Measurements from ENCODE around the gene SECISBP2L. TPM values are rescaled to one million over a fixed set of nuclear protein-coding genes. Genes with fewer than 3 reads are reported as not detected.
"Not testable (repeated sequence)": the region's sequence is repeated elsewhere in the genome, so short reads cannot be mapped to it uniquely, and the experiment has no call there.

The SECISBP2L gene
- total and polyA plus RNA-seq, 2 experiments from 2014 or later, result 18.4 to 41.7 TPM

DNA sequence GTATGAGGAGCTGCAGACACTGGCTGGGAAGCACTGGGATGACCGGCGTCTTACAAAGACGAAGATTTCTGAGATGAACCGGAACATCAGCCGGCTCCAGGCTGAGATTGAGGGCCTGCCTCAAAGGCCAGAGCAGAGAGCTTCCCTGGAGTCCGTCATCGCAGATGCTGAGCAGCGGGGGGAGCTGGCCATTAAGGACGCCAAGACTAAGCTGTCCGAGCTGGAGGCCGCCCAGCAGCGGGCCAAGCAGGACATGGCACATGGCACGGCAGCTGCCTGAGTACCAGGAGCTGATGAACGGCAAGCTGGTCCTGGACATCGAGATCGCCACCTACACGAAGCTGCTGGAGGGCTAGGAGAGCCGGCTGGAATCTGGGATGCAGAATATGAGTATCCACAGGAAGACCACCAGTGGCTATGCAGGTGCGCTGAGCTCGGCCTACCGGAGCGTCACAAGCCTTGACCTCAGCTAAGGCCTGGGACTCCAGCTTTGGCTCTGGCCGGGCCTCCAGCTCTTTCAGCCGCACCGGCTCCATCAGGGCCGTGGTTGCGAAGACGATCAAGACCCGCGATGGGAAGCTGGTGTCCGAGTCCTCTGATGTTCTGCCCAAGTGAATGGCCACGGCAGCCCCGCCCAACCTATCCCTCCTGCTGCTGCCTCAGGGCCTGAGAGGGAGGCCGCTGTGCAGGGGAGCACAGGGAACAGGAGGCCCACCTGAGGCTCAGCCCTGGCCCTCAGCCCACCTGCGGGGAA is 73.3 kb downstream of the SECISBP2L start:
- WGBS (ENCODE audit: low lambda C conversion rate, missing lambda C conversion rate), result 91% methylated on average over 32 of the region's 35 CpGs
- H3K79me2 ChIP-seq, result no peaks in the 10 kb centered on the region

DNA sequence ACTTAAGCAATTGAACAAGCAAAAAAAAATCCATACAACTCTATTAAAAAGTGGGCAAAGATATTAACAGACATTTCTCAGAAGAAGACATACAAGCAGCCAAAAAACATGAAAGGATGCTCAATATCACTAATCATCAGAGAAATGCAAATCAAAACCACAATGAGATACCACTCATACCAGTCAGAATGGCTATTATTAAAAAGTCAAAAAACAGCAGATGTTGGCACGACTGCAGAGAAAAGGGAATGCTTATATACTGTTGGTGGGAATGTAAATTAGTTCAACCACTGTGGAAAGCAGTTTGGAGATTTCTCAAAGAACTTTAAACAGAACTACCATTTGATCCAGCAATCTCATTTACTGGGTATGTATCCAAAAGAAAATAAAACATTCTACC is 75.3 kb downstream of the SECISBP2L start:
- H3K27ac ChIP-seq; H3K4me1 ChIP-seq (ENCODE audit: insufficient read depth); H3K9me3 ChIP-seq (ENCODE audit: low read depth); H3K4me2 ChIP-seq; H3K27me3 ChIP-seq; H2AFZ ChIP-seq; DNase-seq (ENCODE audit: low spot score); H4K20me1 ChIP-seq (ENCODE audit: insufficient read depth, poor library complexity, severe bottlenecking); H3K9me2 ChIP-seq (replicated peaks; ENCODE audit: insufficient read depth); H3K36me3 ChIP-seq (replicated peaks; ENCODE audit: insufficient read depth, low read depth); H3K79me2 ChIP-seq; H3K4me3 ChIP-seq: not testable (repeated sequence)
- 91% methylated on average over 1 of the region's 1 CpG for WGBS (ENCODE audit: low lambda C conversion rate, missing lambda C conversion rate)

More for the DNA sequence above, 73.3 kb downstream of the SECISBP2L start:
- Histone ChIP-seq H3K27me3 (no peaks in the 10 kb centered on the region), H2AFZ (no peak overlapping the region), H3K4me3 (no peak overlapping the region), H4K20me1 (ENCODE audit: insufficient read depth, poor library complexity, severe bottlenecking) (no peaks in the 10 kb centered on the region), H3K9me3 (ENCODE audit: low read depth) (no peaks in the 10 kb centered on the region), H3K36me3 (replicated peaks; ENCODE audit: insufficient read depth, low read depth) (no peaks in the 10 kb centered on the region), H3K4me1 (ENCODE audit: insufficient read depth) (peaks cover 7% of the 10 kb centered on the region), H3K4me2 (no peak overlapping the region), H3K9me2 (replicated peaks; ENCODE audit: insufficient read depth) (no peaks in the 10 kb centered on the region), H3K27ac (no peak overlapping the region)
- no peak for DNase-seq (ENCODE audit: low spot score)
- TF ChIP-seq EZH2 (IDR thresholded peaks at IDR 0.05; ENCODE audit: borderline replicate concordance) (no peak), EZH2phosphoT487 (IDR thresholded peaks at IDR 0.05; ENCODE audit: low read depth, severe bottlenecking, unreplicated experiment) (no peak)
- TF ChIP-seq, protein P1, sequence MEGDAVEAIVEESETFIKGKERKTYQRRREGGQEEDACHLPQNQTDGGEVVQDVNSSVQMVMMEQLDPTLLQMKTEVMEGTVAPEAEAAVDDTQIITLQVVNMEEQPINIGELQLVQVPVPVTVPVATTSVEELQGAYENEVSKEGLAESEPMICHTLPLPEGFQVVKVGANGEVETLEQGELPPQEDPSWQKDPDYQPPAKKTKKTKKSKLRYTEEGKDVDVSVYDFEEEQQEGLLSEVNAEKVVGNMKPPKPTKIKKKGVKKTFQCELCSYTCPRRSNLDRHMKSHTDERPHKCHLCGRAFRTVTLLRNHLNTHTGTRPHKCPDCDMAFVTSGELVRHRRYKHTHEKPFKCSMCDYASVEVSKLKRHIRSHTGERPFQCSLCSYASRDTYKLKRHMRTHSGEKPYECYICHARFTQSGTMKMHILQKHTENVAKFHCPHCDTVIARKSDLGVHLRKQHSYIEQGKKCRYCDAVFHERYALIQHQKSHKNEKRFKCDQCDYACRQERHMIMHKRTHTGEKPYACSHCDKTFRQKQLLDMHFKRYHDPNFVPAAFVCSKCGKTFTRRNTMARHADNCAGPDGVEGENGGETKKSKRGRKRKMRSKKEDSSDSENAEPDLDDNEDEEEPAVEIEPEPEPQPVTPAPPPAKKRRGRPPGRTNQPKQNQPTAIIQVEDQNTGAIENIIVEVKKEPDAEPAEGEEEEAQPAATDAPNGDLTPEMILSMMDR (IDR thresholded peaks at IDR 0.05; ENCODE audit: poor library complexity), result no peak

DNA sequence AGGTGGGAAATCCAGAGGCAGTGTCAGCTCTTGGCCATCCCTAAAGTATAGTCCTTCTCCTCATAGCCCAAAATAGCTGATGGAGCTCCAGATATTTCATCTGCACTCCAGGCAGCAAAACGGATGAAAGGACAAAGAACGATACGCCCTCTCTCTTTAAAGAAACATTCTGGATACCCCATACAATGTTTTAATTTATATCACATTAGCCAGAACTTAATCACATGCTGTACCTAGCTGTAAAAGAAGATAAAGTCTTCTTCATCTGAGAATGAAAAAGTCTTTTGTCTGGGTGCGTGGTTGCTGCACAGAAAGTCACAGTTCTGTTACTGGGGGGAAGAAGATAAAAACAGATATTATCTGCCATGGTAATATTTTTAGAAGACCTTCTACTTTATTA is 78.2 kb downstream of the SECISBP2L start:
- H3K4me1 ChIP-seq (ENCODE audit: insufficient read depth), result no peaks in the 10 kb centered on the region
- H2AFZ ChIP-seq, result no peak overlapping the region
- H3K9me3 ChIP-seq (ENCODE audit: low read depth), result no peaks in the 10 kb centered on the region
- H4K20me1 ChIP-seq (ENCODE audit: insufficient read depth, poor library complexity, severe bottlenecking), result no peaks in the 10 kb centered on the region
- H3K27me3 ChIP-seq, result no peaks in the 10 kb centered on the region
- H3K9me2 ChIP-seq (replicated peaks; ENCODE audit: insufficient read depth), result no peaks in the 10 kb centered on the region
- H3K27ac ChIP-seq, result no peak overlapping the region
- no peak for DNase-seq (ENCODE audit: low spot score)
- no peaks in the 10 kb centered on the region for H3K36me3 ChIP-seq (replicated peaks; ENCODE audit: insufficient read depth, low read depth)
- TF ChIP-seq EZH2 (IDR thresholded peaks at IDR 0.05; ENCODE audit: borderline replicate concordance) (no peak), EZH2phosphoT487 (IDR thresholded peaks at IDR 0.05; ENCODE audit: low read depth, severe bottlenecking, unreplicated experiment) (no peak)
- TF ChIP-seq, protein P1 (IDR thresholded peaks at IDR 0.05; ENCODE audit: poor library complexity), result no peak
- 90% methylated on average over 4 of the region's 4 CpGs for WGBS (ENCODE audit: low lambda C conversion rate, missing lambda C conversion rate)
- no peak overlapping the region for H3K4me3 ChIP-seq
- H3K79me2 ChIP-seq, result no peaks in the 10 kb centered on the region
- H3K4me2 ChIP-seq, result no peak overlapping the region

DNA sequence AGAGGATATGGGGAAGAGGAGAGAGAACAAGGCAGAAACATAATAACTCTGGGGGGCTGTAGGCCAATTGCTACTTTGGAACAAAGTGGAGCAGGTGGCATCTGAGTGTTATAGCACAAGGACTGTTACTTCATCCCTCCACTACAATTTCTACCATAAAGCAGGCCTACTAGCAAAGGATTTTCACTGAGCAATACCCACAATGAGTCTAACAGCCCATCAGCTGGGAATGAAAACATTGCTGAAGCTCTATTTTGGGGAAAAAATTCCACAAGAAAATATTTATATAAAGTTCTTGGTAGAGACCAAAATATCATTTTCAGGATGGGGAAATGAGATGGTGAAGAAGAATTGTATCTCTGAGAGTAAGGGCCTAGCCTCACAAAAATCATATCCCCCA is 78.9 kb downstream of the SECISBP2L start:
- Histone ChIP-seq H3K9me2 (replicated peaks; ENCODE audit: insufficient read depth) (no peaks in the 10 kb centered on the region), H3K79me2 (no peaks in the 10 kb centered on the region), H4K20me1 (ENCODE audit: insufficient read depth, poor library complexity, severe bottlenecking) (no peaks in the 10 kb centered on the region), H3K27ac (no peak overlapping the region), H3K4me3 (no peak overlapping the region), H3K4me1 (ENCODE audit: insufficient read depth) (no peaks in the 10 kb centered on the region), H2AFZ (no peak overlapping the region), H3K4me2 (no peak overlapping the region), H3K36me3 (replicated peaks; ENCODE audit: insufficient read depth, low read depth) (no peaks in the 10 kb centered on the region), H3K27me3 (peaks cover 2% of the 10 kb centered on the region), H3K9me3 (ENCODE audit: low read depth) (no peaks in the 10 kb centered on the region)
- TF ChIP-seq, protein P1 (IDR thresholded peaks at IDR 0.05; ENCODE audit: poor library complexity), result no peak
- TF ChIP-seq EZH2phosphoT487 (IDR thresholded peaks at IDR 0.05; ENCODE audit: low read depth, severe bottlenecking, unreplicated experiment), result no peak
- TF ChIP-seq EZH2 (IDR thresholded peaks at IDR 0.05; ENCODE audit: borderline replicate concordance), result no peak
- DNase-seq (ENCODE audit: low spot score), result no peak

Measured in hepatocyte (in vitro differentiated cells).